Measurements from ENCODE around the gene ATF6B.

DNA sequence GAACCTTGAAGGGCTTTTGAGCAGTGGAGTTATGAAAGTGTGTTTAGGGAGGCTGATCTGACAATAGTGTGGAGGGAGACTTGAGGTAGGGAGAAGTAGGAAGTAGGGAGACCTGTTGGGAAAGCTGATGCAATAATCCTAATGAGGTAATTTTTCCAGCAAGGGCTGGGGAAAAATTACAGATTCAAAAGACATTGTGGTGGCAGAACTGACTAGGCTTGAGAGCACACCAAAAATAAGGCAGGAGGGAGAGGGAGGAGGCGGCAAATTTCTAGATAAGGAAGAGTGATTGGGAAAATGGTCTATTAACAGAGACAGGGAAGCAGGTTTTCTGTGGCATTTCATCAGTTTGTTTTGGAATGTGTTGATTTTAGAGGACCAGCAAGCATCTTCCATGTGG is 18.2 kb upstream of the ATF6B start:
- TF ChIP-seq, protein P1, sequence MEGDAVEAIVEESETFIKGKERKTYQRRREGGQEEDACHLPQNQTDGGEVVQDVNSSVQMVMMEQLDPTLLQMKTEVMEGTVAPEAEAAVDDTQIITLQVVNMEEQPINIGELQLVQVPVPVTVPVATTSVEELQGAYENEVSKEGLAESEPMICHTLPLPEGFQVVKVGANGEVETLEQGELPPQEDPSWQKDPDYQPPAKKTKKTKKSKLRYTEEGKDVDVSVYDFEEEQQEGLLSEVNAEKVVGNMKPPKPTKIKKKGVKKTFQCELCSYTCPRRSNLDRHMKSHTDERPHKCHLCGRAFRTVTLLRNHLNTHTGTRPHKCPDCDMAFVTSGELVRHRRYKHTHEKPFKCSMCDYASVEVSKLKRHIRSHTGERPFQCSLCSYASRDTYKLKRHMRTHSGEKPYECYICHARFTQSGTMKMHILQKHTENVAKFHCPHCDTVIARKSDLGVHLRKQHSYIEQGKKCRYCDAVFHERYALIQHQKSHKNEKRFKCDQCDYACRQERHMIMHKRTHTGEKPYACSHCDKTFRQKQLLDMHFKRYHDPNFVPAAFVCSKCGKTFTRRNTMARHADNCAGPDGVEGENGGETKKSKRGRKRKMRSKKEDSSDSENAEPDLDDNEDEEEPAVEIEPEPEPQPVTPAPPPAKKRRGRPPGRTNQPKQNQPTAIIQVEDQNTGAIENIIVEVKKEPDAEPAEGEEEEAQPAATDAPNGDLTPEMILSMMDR (conservative IDR thresholded peaks at IDR 0.05 in 1 of 2, IDR thresholded peaks at IDR 0.05 in 1 of 2; ENCODE audit: extremely low read depth in 1 of 2, insufficient read depth in 1 of 2, low read depth in 1 of 2, low read length in 2 of 2) = no peak
- TF ChIP-seq EZH2 (IDR thresholded peaks at IDR 0.05; ENCODE audit: borderline replicate concordance, low read length) = no peak
